GM19240 (cell line): ENCODE measurements around the gene FTL.

Experiments used
- DNase-seq: peaks from one replicate; pipeline ENCODE4 v3.0.0; 2011; ENCODE audit warnings: low spot score; ENCODE audit not compliant: insufficient read length

Gene FTL

GRCh38 chr19:48945817-48946216, 19.3 kb upstream of the FTL start:
- DNase-seq = no peak

- no peak for DNase-seq
Observed at GRCh38 chr19:48946463-48947257, 18.4 kb upstream of the FTL start.

DNA sequence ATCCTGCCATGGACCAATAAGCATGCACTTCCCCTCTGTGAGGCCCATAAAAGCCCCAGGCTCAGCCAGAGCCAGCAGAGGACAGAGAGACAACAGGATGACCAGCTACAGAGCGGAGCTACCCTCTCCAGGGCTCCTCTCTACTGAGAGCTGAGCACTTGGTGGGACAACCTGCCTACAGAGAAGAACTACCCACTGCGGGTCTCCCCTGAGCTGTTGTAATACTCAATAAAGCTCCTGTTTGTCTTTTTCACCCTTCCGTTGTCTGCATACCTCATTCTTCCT, 17.9 kb upstream of the FTL start:
- DNase-seq = no peak

DNA sequence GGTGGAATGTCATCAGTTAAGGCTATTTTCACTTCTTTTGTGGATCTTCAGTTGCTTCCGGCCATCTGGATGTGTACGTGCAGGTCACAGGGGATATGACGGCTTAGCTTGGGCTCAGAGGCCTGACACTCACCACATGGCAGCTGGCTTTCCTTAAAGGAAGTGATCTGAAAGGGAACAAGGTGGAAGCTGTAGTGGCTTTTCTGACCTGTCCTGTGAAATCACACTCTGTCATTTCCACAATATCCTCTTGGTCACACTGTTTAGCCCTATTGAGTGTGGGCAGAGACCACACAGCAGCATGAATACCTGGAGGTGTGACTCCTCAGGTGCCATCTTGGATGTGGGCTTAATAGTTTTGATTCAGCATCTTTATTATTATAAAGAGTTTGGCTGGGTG, 14.9 kb upstream of the FTL start:
- DNase-seq = no peak

DNA sequence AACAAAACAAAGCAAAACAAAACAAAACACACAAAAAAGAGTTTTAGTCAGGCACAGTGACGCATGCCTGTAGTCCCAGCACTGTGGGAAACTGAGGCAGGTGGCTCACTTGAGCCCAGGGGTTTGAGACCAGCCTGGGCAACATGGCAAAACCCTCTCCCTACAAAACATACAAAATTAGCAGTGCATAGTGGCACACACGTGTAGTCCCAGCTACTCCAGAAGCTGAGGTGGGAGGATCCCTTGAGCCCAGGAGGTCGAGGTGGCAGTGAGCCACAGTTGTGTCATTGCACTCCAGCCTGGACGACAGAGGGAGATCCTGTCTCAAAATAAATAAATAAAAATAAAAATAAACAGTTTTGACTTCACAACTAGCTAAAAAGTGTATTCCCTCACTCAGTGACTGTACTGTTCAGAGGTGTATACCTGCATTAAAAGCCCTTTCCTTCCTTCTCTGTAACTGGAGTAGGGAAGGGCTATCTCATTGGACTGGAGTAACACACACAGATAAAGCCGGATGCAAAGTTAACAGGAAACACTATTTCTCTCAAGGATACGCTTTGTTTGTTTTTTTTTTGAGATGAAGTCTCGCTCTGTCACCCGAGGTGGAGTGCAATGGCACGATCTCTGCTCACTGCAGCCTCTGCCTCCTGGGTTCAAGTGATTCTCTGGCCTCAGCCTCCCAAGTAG, 14.1 kb upstream of the FTL start:
- DNase-seq = no peak

GRCh38 chr19:48953141-48953540, 12.0 kb upstream of the FTL start:
- no peak for DNase-seq

DNA sequence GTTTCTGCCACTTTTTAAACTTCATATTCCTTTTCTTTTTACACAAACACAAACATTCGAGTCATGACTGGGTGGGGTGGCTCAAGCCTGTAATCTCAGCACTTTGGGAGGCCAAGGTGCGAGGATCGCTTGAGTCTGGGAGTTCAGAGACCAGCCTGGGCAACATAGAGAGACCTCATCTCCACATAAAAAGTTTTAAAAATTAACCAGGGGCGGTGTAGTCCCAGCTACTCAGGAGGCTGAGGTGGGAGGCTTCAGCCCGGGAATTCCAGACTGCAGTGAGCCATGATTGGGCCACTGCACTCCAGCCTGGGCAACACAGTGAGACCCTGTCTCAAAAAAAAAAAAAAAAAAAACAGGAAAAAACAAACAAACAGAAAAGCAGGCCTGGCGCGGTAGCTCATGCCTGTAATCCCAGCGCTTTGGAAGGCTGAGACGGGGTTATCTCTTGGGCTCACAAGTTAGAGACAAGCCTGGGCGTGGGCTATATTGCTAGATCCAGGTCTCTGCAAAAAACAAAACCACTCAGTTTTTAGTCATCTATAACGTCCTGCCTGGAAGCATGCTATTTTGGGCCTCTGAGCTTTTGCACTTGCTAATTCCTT, 11.0 kb upstream of the FTL start:
- DNase-seq = no peak

DNA sequence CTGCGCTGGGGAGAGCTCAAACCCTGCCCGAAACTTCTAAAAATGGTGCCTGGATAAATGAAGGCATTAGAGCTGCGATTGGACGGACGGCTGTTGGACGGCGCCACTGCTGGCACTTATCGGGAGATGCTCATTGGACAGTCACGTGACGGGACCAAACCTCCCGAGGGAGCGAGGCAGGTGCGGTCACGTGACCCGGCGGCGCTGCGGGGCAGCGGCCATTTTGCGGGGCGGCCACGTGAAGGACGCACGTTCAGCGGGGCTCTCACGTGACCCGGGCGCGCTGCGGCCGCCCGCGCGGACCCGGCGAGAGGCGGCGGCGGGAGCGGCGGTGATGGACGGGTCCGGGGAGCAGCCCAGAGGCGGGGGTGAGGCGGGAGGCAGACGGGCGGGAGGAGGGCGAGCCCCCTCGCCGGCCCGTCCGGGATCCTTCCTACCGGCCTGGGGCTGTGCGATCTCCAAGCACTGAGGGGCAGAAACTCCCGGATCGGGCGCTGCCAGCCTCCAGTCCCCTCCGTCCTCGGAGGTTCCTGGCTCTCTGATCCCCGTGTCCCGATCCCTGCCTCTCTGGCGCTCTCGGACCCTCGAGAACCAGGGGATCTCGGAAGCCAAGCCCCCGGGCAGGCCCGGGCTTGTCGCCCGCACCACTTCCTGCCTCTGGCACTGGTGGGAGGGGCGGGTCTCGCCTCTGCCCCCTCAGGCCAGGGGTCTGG, 10.4 kb upstream of the FTL start, which contains the start of gene BAX:
Gene BAX, plus strand, starts transcription at position 281 of the 713 bp plus-strand sequence. Its CDS starts 54 bp downstream, at position 335.
- peak; percentile 96 for DNase-seq

DNA sequence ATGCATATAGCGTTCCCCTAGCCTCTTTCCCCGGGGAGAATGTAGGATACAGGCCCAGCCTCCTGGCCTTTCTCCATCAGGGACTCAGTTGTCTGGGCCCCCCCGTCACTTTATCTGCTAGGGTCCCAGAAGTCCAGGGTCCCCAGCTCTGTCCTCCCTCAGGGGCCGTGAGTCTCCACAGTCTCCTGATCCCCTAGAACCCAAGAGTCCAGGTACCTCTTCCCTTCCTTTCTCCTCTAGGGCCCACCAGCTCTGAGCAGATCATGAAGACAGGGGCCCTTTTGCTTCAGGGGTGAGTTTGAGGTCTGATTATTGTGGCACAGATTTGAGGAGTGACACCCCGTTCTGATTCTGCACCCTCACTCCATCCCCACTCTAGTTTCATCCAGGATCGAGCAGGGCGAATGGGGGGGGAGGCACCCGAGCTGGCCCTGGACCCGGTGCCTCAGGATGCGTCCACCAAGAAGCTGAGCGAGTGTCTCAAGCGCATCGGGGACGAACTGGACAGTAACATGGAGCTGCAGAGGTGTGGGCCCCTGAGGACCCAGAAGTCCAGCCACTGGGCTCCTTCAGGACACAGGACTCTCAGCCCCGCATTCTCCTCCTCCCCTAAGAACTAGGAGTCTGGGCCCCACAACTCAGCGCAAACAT, 9.7 kb upstream of the FTL start:
- no peak for DNase-seq

- no peak for DNase-seq
Observed at GRCh38 chr19:48958006-48958405, 7.1 kb upstream of the FTL start.

DNA sequence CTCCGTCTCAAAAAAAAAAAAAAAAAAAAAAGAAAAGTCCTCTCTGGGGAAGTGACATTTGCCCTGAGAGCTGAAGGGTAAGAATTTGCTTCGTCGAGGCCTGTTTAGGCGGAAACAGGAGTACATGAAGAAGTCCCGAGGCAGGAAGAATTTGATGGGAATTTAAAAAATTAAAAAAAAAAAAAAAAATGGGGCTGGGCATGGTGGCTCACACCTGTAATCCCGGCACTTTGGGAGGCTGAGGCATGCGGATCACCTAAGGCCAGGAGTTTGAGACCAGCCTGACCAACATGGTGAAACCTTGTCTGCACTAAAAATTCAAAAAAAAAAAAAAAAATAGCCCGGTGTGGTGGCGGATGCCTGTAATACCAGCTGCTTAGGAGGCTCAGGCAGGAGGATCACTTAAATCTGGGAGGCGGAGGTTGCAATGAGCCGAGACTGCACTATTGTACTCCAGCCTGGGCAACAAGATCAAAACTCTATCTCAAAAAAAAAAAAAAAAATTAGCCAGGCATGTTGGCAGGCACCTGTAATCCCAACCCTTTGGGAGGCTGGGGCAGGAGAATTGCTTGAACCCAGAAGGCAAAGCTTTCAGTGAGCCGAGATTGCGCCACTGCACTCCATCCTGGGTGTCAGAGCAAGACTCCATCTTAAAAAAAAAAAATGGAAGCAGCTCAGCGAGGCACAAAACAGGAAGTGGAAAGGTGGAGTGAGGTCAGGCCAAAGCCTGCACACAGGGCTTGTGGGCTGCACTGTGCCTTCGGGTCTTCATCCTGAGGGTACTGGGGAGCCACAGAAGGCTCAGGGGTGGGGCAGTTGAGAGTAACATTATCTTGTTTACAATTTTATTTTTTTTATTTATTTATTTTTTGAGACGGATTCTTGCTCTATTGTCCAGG, 5.5 kb upstream of the FTL start:
- DNase-seq = no peak

DNA sequence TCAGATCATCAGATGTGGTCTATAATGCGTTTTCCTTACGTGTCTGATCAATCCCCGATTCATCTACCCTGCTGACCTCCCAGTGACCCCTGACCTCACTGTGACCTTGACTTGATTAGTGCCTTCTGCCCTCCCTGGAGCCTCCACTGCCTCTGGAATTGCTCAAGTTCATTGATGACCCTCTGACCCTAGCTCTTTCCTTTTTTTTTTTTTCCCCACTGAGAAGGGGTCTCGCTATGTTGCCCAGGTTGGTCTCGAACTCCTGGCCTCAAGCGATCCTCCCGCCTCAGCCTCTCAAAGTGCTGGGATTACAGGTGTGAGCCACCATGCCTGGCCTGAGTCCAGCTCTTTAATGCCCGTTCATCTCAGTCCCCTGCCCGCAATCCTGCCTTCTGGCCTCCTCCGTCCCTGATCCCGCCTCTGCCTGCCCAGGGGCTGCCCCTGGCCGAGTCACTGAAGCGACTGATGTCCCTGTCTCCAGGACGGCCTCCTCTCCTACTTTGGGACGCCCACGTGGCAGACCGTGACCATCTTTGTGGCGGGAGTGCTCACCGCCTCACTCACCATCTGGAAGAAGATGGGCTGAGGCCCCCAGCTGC, 4.0 kb upstream of the FTL start:
- no peak for DNase-seq

DNA sequence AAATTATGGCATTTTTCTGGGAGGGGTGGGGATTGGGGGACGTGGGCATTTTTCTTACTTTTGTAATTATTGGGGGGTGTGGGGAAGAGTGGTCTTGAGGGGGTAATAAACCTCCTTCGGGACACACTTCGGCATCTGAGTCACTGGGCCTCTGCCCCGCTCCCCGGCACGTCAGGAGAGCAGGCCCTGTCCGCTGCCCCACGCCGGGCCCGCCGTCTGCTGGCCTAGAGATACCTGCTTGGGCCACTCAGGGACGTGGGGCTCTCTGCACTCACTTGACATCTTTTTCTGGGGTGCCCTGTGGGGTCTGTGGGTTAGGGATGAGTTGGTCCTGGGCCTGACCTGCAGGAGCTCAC, 3.5 kb upstream of the FTL start:
- DNase-seq = no peak

DNA sequence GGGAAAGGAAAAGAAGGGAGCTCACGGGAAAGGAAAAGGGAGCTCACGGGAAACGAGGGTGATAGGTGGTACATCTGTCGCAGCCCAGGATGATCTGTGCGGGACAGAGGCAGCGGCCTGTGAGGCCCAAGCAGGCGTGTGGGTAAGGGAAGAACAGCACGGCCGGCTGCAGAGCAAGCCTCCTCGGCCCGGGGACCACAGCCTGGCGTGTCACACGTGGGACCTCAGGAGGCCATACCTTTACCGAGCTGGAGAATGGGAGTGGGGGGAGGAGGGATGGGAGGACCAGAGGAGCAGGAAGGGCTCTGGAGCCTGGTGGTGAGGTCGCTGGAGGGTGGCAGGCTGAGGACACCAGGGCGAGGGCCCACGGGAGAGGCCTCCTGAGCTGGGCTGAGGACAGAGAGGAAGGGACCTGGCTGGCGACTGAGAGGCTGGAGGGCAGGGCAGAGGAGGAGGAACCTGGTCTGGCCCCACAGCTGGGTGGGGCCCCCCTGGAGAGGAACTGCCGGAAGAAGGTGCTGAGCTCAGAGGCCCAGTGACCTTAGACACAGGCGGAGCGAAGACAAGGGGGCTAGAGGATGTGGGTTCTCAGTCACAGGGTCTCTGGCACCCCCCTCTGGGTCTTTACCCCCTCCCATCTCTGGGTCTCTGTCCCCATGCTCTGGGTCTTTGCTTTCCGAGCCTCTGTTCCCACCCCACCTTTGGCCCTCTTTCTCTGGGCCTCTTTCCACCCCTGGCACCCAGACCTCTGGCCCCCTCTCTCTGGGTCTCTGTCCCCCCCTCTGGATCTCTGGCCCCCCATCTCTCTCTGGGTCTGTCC, 2.9 kb upstream of the FTL start:
- peak; percentile 63 for DNase-seq

DNA sequence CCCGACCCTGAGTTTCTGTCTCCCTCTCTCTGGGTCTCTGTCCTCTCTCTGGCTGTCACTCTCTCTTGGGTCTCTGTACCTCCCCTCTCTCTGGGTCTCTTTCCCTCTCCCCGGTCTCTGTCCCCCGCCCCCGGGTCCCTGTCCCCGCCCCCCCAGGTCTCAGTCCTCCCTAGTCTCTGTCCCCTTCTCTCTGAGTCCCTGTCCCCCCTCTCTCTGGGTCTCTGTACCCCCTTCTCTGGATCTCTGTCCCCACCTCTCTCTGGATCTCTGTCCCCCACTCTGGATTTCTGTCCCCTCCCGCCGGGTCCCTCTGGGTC, 2.3 kb upstream of the FTL start:
- DNase-seq = no peak

DNA sequence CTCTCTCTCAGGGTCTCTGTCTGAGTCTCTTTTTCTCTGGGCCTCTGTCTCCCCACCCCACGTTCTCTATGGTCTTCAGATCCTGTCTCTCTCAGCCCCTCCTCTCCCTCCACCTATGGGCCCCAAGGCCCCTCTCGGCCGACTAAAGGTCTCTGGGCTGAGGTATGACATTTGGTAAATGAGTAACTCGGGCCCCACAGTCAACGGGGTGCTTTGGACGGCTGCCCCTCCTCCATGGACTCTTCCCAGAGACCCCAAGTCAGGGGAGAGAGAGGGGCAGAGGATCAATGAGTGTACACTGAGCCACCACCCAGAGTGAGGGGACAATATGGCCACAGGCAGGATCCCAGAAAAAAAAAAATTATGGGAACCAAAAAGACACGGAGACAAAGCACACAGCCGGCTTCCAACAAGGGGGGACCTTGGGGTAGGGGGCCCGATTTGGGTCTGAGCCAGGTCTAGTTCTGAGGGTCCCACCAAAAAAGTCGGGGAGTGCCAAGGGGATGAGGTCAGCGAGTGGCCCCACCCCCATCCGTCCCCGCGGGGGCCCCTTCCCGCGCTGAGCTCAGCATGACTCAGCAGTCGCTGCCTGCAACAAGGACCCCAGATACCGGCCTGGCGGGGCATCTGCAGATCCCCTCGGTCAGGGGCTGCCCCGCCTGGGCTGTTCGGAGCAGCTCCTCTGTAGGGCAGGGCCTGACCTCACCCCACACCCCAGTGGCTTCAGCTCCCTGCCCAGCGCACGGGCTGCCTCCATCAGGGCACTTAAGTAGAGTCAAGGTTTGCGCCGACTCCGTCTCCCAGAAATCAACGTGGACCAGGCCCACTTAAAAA, 1.5 kb upstream of the FTL start:
- DNase-seq = peak; percentile 38

DNA sequence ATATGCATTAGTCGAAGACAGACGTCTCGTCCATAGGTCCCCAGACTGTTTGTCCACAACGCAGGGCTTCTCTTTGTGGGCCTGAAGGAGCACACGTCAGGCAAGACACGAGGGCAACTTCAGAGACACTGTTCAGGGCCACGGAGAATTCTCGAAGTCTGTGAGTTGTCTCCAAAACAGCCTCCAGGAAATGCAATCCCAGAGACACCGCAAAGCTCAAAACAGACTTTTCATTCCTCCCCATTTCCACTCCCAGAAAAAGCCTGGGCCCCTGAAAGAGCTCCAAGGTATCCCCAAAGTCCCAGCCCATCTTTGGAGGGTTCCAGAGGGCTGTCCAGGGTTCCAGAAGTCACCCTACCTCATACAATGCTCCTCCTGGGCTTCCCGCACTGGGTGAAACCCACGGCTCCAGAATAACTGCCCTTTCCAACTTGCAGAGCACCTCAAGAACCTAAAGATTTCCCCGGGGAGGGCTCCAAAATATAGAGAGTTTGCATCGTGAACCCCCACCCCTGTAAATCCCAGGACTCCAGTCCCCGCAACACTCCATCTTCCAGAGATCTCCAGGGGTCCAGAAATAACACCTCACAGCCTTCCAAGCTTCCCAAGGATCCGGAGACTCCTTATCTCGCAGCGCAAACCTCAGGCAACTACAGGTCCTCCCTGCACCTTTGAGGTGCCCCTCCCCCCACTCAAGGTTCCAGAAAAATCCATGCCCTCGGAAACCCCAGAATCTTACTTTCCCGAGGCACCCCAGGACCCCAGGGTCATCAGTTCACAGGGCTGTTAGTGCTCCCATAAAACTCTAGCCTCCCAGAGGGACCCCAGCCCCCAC, 687 bp upstream of the FTL start:
- no peak for DNase-seq
